ENCODE measurements around the gene ACTN1.

DNA sequence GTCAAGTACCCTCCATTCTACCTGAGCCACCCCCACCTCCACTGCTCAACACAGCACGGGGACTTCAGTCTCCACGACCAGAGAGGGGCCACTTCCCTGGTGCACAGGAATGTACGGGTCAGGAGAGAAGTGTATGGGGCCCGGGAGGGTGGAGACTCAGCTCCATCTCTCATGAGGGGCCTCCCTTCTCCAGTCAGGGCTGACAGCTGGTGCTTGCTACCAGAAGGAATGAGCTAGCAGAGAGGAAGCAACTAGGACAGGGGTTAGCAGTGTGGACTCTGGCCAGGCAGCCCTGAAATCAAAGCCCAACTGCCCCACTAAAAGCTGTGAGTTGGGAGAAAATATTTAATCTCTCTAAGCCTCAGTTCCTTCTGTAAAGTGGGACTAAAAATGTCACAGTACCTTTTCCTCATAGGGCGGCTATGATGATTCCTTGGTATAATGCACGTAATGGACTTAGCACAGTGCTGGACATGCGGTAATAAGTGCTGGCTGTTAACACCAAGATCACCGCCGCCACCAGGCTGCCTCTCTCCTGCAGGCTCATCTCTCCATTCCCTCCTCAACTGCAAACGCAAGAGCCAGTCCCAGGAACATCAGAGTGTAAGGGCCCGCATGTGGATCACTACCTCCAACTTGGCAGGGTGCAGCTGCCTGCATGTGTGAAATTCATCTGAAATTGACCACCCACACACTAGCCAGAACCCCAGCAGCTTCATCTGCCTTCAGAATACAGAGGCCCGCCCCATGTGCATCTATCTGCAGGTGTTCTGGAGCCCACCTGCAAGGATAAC is 14.6 kb downstream of the ACTN1 start:
- no peak for TF ChIP-seq CTCF (IDR thresholded peaks at IDR 0.05; ENCODE audit: low read length)
- TF ChIP-seq EZH2 (IDR thresholded peaks at IDR 0.05; ENCODE audit: borderline replicate concordance, low read length), result no peak
